Osteoblast (primary cell): ENCODE measurements around the gene C6orf89. TPM values are rescaled to one million over a fixed set of nuclear protein-coding genes. Genes with fewer than 3 reads are reported as not detected.

ENCODE experiments used
- DNase-seq: peaks from one replicate; pipeline ENCODE4 v3.0.0; 2011; ENCODE audit warnings: low spot score, mixed read lengths; ENCODE audit not compliant: insufficient read length; ENCODE audit errors: missing footprints
- H2AFZ ChIP-seq: 2 replicates; pipeline ENCODE4 v1.6.0; 2011; ENCODE audit warnings: mild to moderate bottlenecking, low read length
- H3K27ac ChIP-seq: 2 replicates; pipeline ENCODE4 v1.5.1; 2011; ENCODE audit warnings: mild to moderate bottlenecking, low read depth, low read length, moderate library complexity
- H3K27me3 ChIP-seq: 2 replicates; pipeline ENCODE4 v1.6.0; 2012; ENCODE audit warnings: mild to moderate bottlenecking, control low read depth, inconsistent platforms, low read length, moderate library complexity; ENCODE audit not compliant: insufficient read depth
- H3K36me3 ChIP-seq: 2 replicates; pipeline ENCODE4 v1.5.1; 2011; ENCODE audit warnings: mild to moderate bottlenecking, low read length, control low read depth, moderate library complexity; ENCODE audit not compliant: insufficient read depth
- H3K4me1 ChIP-seq: 2 replicates; pipeline ENCODE4 v1.5.1; 2011; ENCODE audit warnings: mild to moderate bottlenecking, low read length, control low read depth, moderate library complexity; ENCODE audit not compliant: insufficient read depth
- H3K4me2 ChIP-seq: 2 replicates; pipeline ENCODE4 v1.6.0; 2011; ENCODE audit warnings: mild to moderate bottlenecking, low read length; ENCODE audit not compliant: insufficient read depth
- H3K4me3 ChIP-seq: fragments of 200-600 bp; sonication (generic); 3 replicates; pipeline ENCODE4 v1.5.1; 2012; ENCODE audit warnings: mild to moderate bottlenecking, low read length, inconsistent platforms; ENCODE audit not compliant: insufficient read depth
- H3K79me2 ChIP-seq: 2 replicates; pipeline ENCODE4 v1.6.0; 2012; ENCODE audit warnings: mild to moderate bottlenecking, low read length, control low read depth, inconsistent platforms; ENCODE audit not compliant: insufficient read depth
- H3K9me3 ChIP-seq: 2 replicates; pipeline ENCODE4 v1.5.1; 2011; ENCODE audit warnings: low read depth, low read length, control low read depth
- H4K20me1 ChIP-seq: 2 replicates; pipeline ENCODE4 v1.6.0; 2012; ENCODE audit warnings: mild to moderate bottlenecking, low read length, control low read depth; ENCODE audit not compliant: insufficient read depth
- CTCF ChIP-seq: IDR thresholded peaks from 2 replicates; pipeline ENCODE4 v1.5.1; 2011; ENCODE audit warnings: mild to moderate bottlenecking, low read depth, low read length, moderate library complexity; ENCODE audit errors: extremely low read depth
- total RNA-seq: library from RNA; depleted of rRNA; stranded (reverse); fragments of >200 nt; gene quantifications from 2 replicates; pipeline ENCODE4 v1.2.3, GENCODE V29; 2012

C6orf89 gene
- total RNA-seq, 1 donor, result 59.0 TPM

- Histone ChIP-seq H3K4me2 (no peak overlapping the region), H3K27ac (no peak overlapping the region), H3K36me3 (peaks cover 20% of the 10 kb centered on the region), H2AFZ (no peak overlapping the region), H4K20me1 (peaks cover 19% of the 10 kb centered on the region), H3K4me1 (peaks cover 9% of the 10 kb centered on the region), H3K4me3 (no peak overlapping the region), H3K9me3 (no peaks in the 10 kb centered on the region), H3K27me3 (no peaks in the 10 kb centered on the region), H3K79me2 (peaks cover 58% of the 10 kb centered on the region)
- DNase-seq, result no peak
- TF ChIP-seq CTCF, result no peak
Observed at GRCh38 chr6:36862848-36863382, 22.8 kb upstream of the C6orf89 start.

GRCh38 chr6:36863670-36864540 lies 21.8 kb upstream of the C6orf89 start:
- H4K20me1 ChIP-seq, result peaks cover 16% of the 10 kb centered on the region
- no peak for DNase-seq

GRCh38 chr6:36865835-36866234 lies 19.9 kb upstream of the C6orf89 start:
- no peak overlapping the region for H3K27ac ChIP-seq
- H4K20me1 ChIP-seq, result peaks cover 16% of the 10 kb centered on the region
- H3K27me3 ChIP-seq, result no peaks in the 10 kb centered on the region
- no peak overlapping the region for H2AFZ ChIP-seq
- no peak overlapping the region for H3K4me3 ChIP-seq
- H3K79me2 ChIP-seq, result peaks cover 62% of the 10 kb centered on the region
- H3K36me3 ChIP-seq, result peaks cover 29% of the 10 kb centered on the region
- H3K9me3 ChIP-seq, result no peaks in the 10 kb centered on the region
- TF ChIP-seq CTCF, result no peak
- no peak for DNase-seq
- H3K4me1 ChIP-seq, result no peaks in the 10 kb centered on the region
- H3K4me2 ChIP-seq, result no peak overlapping the region

More at GRCh38 chr6:36863670-36864540, 21.8 kb upstream of the C6orf89 start:
- H3K4me3 ChIP-seq, result no peak overlapping the region
- H3K4me2 ChIP-seq, result no peak overlapping the region
- H3K79me2 ChIP-seq, result peaks cover 64% of the 10 kb centered on the region
- no peaks in the 10 kb centered on the region for H3K9me3 ChIP-seq
- H3K4me1 ChIP-seq, result peaks cover under 1% of the 10 kb centered on the region
- H3K27ac ChIP-seq, result no peak overlapping the region
- H3K36me3 ChIP-seq, result peaks cover 20% of the 10 kb centered on the region
- TF ChIP-seq CTCF, result no peak
- H2AFZ ChIP-seq, result no peak overlapping the region
- no peaks in the 10 kb centered on the region for H3K27me3 ChIP-seq

- H4K20me1 ChIP-seq, result peaks cover 16% of the 10 kb centered on the region
- H2AFZ ChIP-seq, result no peak overlapping the region
- no peak for DNase-seq
- no peaks in the 10 kb centered on the region for H3K27me3 ChIP-seq
- peaks cover 62% of the 10 kb centered on the region for H3K79me2 ChIP-seq
- TF ChIP-seq CTCF, result no peak
- H3K9me3 ChIP-seq, result no peaks in the 10 kb centered on the region
- no peaks in the 10 kb centered on the region for H3K4me1 ChIP-seq
- no peak overlapping the region for H3K4me3 ChIP-seq
- H3K36me3 ChIP-seq, result peaks cover 36% of the 10 kb centered on the region
- no peak overlapping the region for H3K4me2 ChIP-seq
- H3K27ac ChIP-seq, result no peak overlapping the region
Observed at GRCh38 chr6:36867471-36868224, 18.1 kb upstream of the C6orf89 start.
